Effector memory CD4-positive, alpha-beta T cell (primary cell): ENCODE results near the gene OR2C3.

Source experiments
- DNase-seq, 3 donors: peaks; one replicate each; pipeline ENCODE4 v3.0.0-alpha.2; 2020
- H3K27ac ChIP-seq: 2 replicates; pipeline ENCODE4 v1.7.0; 2013; ENCODE audit warnings: mild to moderate bottlenecking, low read length, moderate library complexity; ENCODE audit not compliant: insufficient read depth, poor library complexity, severe bottlenecking
- H3K27me3 ChIP-seq: replicated peaks from 2 replicates; pipeline ENCODE4 v1.7.0; 2013; ENCODE audit warnings: mild to moderate bottlenecking, low read length; ENCODE audit not compliant: insufficient read depth, control insufficient read depth, poor library complexity, severe bottlenecking
- H3K36me3 ChIP-seq: 2 replicates; pipeline ENCODE4 v1.7.0; 2013; ENCODE audit warnings: mild to moderate bottlenecking, low read length, moderate library complexity; ENCODE audit not compliant: control insufficient read depth, insufficient read depth
- H3K4me1 ChIP-seq: 2 replicates; pipeline ENCODE4 v1.7.0; 2013; ENCODE audit warnings: low read length, mild to moderate bottlenecking; ENCODE audit not compliant: control insufficient read depth, insufficient read depth, poor library complexity, severe bottlenecking
- H3K4me3 ChIP-seq: 2 replicates; pipeline ENCODE4 v1.7.0; 2013; ENCODE audit warnings: low read length, low read depth, mild to moderate bottlenecking; ENCODE audit not compliant: insufficient read depth, poor library complexity, severe bottlenecking
- H3K9me3 ChIP-seq: 2 replicates; pipeline ENCODE4 v1.7.0; 2013; ENCODE audit warnings: mild to moderate bottlenecking, low read length, moderate library complexity; ENCODE audit not compliant: control insufficient read depth

Gene OR2C3

GRCh38 chr1:247548769-247549182, 12.5 kb upstream of the OR2C3 start, which contains the start of gene GCSAML:
TSS of gene GCSAML (plus strand) at chr1:247549134. CDS start at chr1:247549192, 58 bp downstream.
- Histone ChIP-seq H3K4me3 (no peak within 1 kb of the TSS), H3K36me3 (no peaks in the 10 kb centered on the region), H3K27ac (no peak within 1 kb of the TSS), H3K27me3 (no peaks in the 10 kb centered on the region), H3K4me1 (no peaks in the 10 kb centered on the region), H3K9me3 (no peaks in the 10 kb centered on the region)
- DNase-seq: no peak

- no peak for DNase-seq
- no peaks in the 10 kb centered on the region for H3K9me3 ChIP-seq
- no peaks in the 10 kb centered on the region for H3K4me1 ChIP-seq
These were observed 11.9 kb upstream of the OR2C3 start for GRCh38 chr1:247548092-247548491.

GRCh38 chr1:247542811-247543210, 6.6 kb upstream of the OR2C3 start:
- Histone ChIP-seq H3K27me3 (no peaks in the 10 kb centered on the region), H3K9me3 (no peaks in the 10 kb centered on the region), H3K36me3 (no peaks in the 10 kb centered on the region), H3K27ac (no peak overlapping the region), H3K4me3 (no peak overlapping the region), H3K4me1 (no peaks in the 10 kb centered on the region)
- DNase-seq: no peak

More at GRCh38 chr1:247548092-247548491, 11.9 kb upstream of the OR2C3 start:
- Histone ChIP-seq H3K4me3 (no peak overlapping the region), H3K27ac (no peak overlapping the region), H3K27me3 (no peaks in the 10 kb centered on the region), H3K36me3 (no peaks in the 10 kb centered on the region)

- no peaks in the 10 kb centered on the region for H3K9me3 ChIP-seq
- H3K4me3 ChIP-seq: no peak overlapping the region
- no peaks in the 10 kb centered on the region for H3K36me3 ChIP-seq
- no peaks in the 10 kb centered on the region for H3K27me3 ChIP-seq
- no peaks in the 10 kb centered on the region for H3K4me1 ChIP-seq
- DNase-seq: no peak
- H3K27ac ChIP-seq: no peak overlapping the region
These were observed 4.3 kb upstream of the OR2C3 start for GRCh38 chr1:247540581-247540980.

DNA sequence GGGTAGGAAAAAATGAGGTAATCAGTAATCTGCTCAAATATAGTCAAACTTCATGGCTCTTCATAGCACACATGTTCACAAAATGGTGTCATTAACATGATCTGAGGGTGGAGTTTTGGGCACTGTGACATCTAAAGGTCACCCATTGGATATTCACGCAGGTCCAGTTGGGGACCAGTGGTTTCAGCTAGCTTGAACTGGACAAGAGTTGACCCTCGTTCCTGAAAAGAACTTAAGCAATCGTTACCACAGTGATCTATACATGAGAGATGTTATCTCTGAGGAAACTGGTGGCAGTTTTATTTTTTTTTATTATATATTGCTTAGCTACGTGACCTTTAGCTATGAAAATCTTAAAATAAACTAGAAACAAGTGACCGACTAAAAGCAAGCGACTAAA, 3.0 kb upstream of the OR2C3 start:
- no peak overlapping the region for H3K4me3 ChIP-seq
- no peaks in the 10 kb centered on the region for H3K9me3 ChIP-seq
- no peak overlapping the region for H3K27ac ChIP-seq
- no peaks in the 10 kb centered on the region for H3K4me1 ChIP-seq
- H3K36me3 ChIP-seq: no peaks in the 10 kb centered on the region
- no peaks in the 10 kb centered on the region for H3K27me3 ChIP-seq
- DNase-seq: no peak

DNA sequence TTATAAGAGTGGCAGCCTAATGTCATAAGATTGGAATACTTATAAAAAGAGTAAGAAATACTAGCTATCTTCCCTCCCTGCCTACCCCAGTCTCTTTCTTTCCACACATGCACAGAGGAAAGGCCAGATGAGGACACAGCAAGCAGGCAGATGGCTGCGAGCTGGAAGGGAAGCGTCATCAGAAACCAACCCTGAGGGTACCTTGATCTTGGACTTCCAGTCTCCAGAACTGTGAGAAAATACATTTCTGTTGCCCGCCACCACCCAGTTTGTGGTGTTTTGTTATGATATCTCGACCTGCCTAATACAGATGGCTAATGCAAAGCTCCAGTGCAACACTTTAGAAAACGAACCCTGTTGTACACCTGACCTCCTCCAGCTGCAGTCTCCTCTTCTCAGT, 2.3 kb upstream of the OR2C3 start:
- no peak overlapping the region for H3K4me3 ChIP-seq
- no peaks in the 10 kb centered on the region for H3K27me3 ChIP-seq
- DNase-seq: no peak
- no peak overlapping the region for H3K27ac ChIP-seq
- H3K9me3 ChIP-seq: no peaks in the 10 kb centered on the region
- no peaks in the 10 kb centered on the region for H3K4me1 ChIP-seq
- H3K36me3 ChIP-seq: no peaks in the 10 kb centered on the region

DNA sequence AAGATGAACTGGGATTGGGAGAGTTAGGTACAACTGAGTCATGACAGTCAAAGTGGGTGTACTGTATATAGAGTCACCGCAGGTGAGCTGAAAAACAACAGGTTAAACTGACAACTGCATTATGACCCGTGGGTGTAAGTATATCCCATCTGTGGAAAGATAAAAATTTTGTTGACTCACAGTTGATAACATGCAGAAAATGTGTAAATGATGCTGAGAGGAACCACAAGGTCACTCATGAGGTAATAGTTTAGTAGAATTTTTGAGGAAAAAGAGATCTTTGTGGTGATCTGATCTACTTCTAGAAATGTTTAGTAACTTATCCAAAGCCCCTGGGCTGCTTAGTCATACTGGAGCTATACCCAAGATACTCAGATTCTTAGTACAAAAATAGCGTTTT, 838 bp downstream of the OR2C3 start:
- H3K4me1 ChIP-seq: no peaks in the 10 kb centered on the region
- no peak overlapping the region for H3K4me3 ChIP-seq
- no peaks in the 10 kb centered on the region for H3K9me3 ChIP-seq
- H3K36me3 ChIP-seq: no peaks in the 10 kb centered on the region
- no peak for DNase-seq
- H3K27me3 ChIP-seq: no peaks in the 10 kb centered on the region
- H3K27ac ChIP-seq: no peak overlapping the region

GRCh38 chr1:247531937-247532336, 4.3 kb downstream of the OR2C3 start:
- Histone ChIP-seq H3K36me3 (no peaks in the 10 kb centered on the region), H3K4me3 (no peak overlapping the region), H3K9me3 (no peaks in the 10 kb centered on the region), H3K27ac (no peak overlapping the region), H3K4me1 (no peaks in the 10 kb centered on the region), H3K27me3 (no peaks in the 10 kb centered on the region)
- no peak for DNase-seq

DNA sequence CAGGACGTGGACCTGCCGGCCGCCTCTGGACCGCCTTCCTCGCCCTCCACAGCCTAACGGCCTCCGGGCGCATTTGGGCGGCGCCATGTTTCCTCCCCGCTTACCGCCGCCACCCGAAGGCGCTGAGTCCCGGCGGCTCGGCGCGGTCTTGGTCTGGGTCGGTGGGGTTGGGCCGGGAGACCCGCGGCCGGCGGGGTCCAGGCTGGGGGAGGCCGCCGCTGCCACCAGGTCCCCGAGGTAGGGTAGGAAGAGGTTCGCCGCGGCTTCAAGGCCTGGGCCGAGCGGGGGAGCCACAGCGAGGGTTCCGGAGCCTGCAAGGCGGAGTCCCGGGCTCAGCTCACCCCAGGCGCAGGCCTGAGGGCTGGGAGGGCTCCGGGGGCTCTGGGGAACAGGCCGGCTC, 5.5 kb downstream of the OR2C3 start:
- Histone ChIP-seq H3K9me3 (no peaks in the 10 kb centered on the region), H3K27ac (no peak overlapping the region), H3K4me3 (no peak overlapping the region), H3K36me3 (no peaks in the 10 kb centered on the region), H3K4me1 (no peaks in the 10 kb centered on the region), H3K27me3 (no peaks in the 10 kb centered on the region)
- no peak for DNase-seq

GRCh38 chr1:247529771-247530355, 6.4 kb downstream of the OR2C3 start:
- H3K36me3 ChIP-seq: no peaks in the 10 kb centered on the region
- H3K27me3 ChIP-seq: peaks cover 5% of the 10 kb centered on the region
- no peak for DNase-seq
- no peaks in the 10 kb centered on the region for H3K9me3 ChIP-seq
- H3K4me1 ChIP-seq: no peaks in the 10 kb centered on the region
- no peak overlapping the region for H3K4me3 ChIP-seq
- H3K27ac ChIP-seq: no peak overlapping the region
